SK-N-SH (cell line): ENCODE results near the gene LDLRAP1. TPM values are rescaled to one million over a fixed set of nuclear protein-coding genes. Genes with fewer than 3 reads are reported as not detected.

ENCODE experiments used
- CTCF ChIA-PET: fragments of 300-600, 350-600 bp; formaldehyde crosslinking; extraction: SDS; loops from one replicate; lab custom pipeline; 2021; lab: Yijun Ruan, JAX
- POLR2A ChIA-PET: fragments of 350-600 bp; sonication (Branson Sonifier 250); formaldehyde crosslinking; extraction: SDS; loops from one replicate; lab custom pipeline; 2020; ENCODE audit warnings: antibody characterized with exemption, inconsistent platforms; lab: Yijun Ruan, JAX
- DNase-seq: peaks from one replicate; pipeline ENCODE4 v3.0.0; 2012
- H2AFZ ChIP-seq: fragments of 200-600 bp; sonication (generic); 2 replicates; pipeline ENCODE4 v1.8.1; 2016; ENCODE audit warnings: antibody characterized with exemption, mild to moderate bottlenecking, low read depth
- H3F3A ChIP-seq: fragments of 200-600 bp; sonication (generic); replicated peaks from 2 replicates; pipeline ENCODE3; 2016; ENCODE audit warnings: antibody characterized with exemption, mild to moderate bottlenecking; ENCODE audit not compliant: insufficient read depth
- H3K27ac ChIP-seq, 2 experiments: fragments of 200-500 bp in 1 of 2; fragments of 200-600 bp in 1 of 2; sonication (Bioruptor generic) in 1 of 2; sonication (generic), shearing (Covaris generic) in 1 of 2; 2 replicates each; pipeline versions ENCODE4 v1.5.1 to v1.6.1; 2014 to 2016; ENCODE audit warnings: low read depth in 2 of 2, inconsistent platforms in 1 of 2, low read length in 1 of 2, mild to moderate bottlenecking in 1 of 2, mixed read lengths in 1 of 2
- H3K27me3 ChIP-seq: fragments of 200-600 bp; sonication (generic), shearing (Covaris generic); 2 replicates; pipeline ENCODE4 v1.6.1; 2016; ENCODE audit warnings: mixed run types; ENCODE audit not compliant: insufficient read depth
- H3K36me3 ChIP-seq, 2 experiments: fragments of 200-500 bp in 1 of 2; fragments of 200-600 bp in 1 of 2; sonication (Bioruptor generic) in 1 of 2; sonication (generic) in 1 of 2; replicated peaks in 1 of 2; 2 replicates each; pipeline versions ENCODE3 to v1.5.1; 2014 to 2016; ENCODE audit warnings: low read length in 1 of 2, mild to moderate bottlenecking in 1 of 2; ENCODE audit not compliant: insufficient read depth in 2 of 2, control insufficient read depth in 1 of 2
- H3K4me1 ChIP-seq, 2 experiments: fragments of 200-500 bp in 1 of 2; fragments of 200-600 bp in 1 of 2; sonication (Bioruptor generic) in 1 of 2; sonication (generic), shearing (Covaris generic) in 1 of 2; 2 replicates each; pipeline versions ENCODE4 v1.5.1 to v1.6.1; 2014 to 2016; ENCODE audit warnings: low read depth in 1 of 2, low read length in 1 of 2, mixed run types in 1 of 2; ENCODE audit not compliant: insufficient read depth in 2 of 2, control insufficient read depth in 1 of 2
- H3K4me2 ChIP-seq: fragments of 200-600 bp; sonication (generic), shearing (Covaris generic); 2 replicates; pipeline ENCODE4 v1.6.1; 2017; ENCODE audit warnings: mixed run types
- H3K4me3 ChIP-seq, 2 experiments: fragments of 200-500 bp in 1 of 2; fragments of 200-600 bp in 1 of 2; sonication (Bioruptor generic) in 1 of 2; sonication (generic), shearing (Covaris generic) in 1 of 2; 2 replicates each; pipeline versions ENCODE4 v1.5.1 to v1.8.1; 2014 to 2016; ENCODE audit warnings: low read depth in 2 of 2, inconsistent platforms in 1 of 2, low read length in 1 of 2, mild to moderate bottlenecking in 1 of 2, mixed read lengths in 1 of 2, moderate library complexity in 1 of 2
- H3K79me2 ChIP-seq: fragments of 200-600 bp; sonication (generic); 2 replicates; pipeline ENCODE4 v1.8.1; 2017; ENCODE audit warnings: mild to moderate bottlenecking; ENCODE audit not compliant: insufficient read depth
- H3K9ac ChIP-seq: fragments of 200-600 bp; sonication (generic); 2 replicates; pipeline ENCODE4 v1.6.1; 2017; ENCODE audit warnings: mixed run types
- H3K9me2 ChIP-seq: fragments of 200-600 bp; sonication (generic); 2 replicates; pipeline ENCODE4 v1.6.1; 2017; ENCODE audit warnings: mixed run types
- H3K9me3 ChIP-seq: fragments of 200-600 bp; sonication (generic); 2 replicates; pipeline ENCODE4 v1.6.1; 2017; ENCODE audit warnings: mixed run types, mild to moderate bottlenecking, moderate library complexity
- H4K20me1 ChIP-seq: fragments of 200-600 bp; sonication (generic); 2 replicates; pipeline ENCODE4 v1.6.1; 2017; ENCODE audit warnings: mild to moderate bottlenecking, mixed run types; ENCODE audit not compliant: insufficient read depth
- EZH2phosphoT487 ChIP-seq: fragments of 200-600 bp; sonication (generic); IDR thresholded peaks from 2 replicates; pipeline ENCODE4 v1.6.1; 2017; ENCODE audit warnings: low read depth, mixed run types, mild to moderate bottlenecking, antibody characterized with exemption, moderate library complexity, borderline replicate concordance
- FOSL2 ChIP-seq: IDR thresholded peaks from 2 replicates; pipeline ENCODE4 v1.4.0; 2012; ENCODE audit warnings: low read depth, mild to moderate bottlenecking, moderate library complexity, borderline replicate concordance
- GABPA ChIP-seq: IDR thresholded peaks from 2 replicates; pipeline ENCODE4 v1.4.0; 2012; ENCODE audit warnings: low read depth, mild to moderate bottlenecking
- GATA2 ChIP-seq: sonication (generic); formaldehyde crosslinking; IDR thresholded peaks from 2 replicates; pipeline ENCODE4 v1.5.0; 2020; ENCODE audit warnings: mild to moderate bottlenecking, missing genetic modification reagents
- JUND ChIP-seq: IDR thresholded peaks from 2 replicates; pipeline ENCODE4 v1.4.0; 2012
- MEF2A ChIP-seq: IDR thresholded peaks from 2 replicates; pipeline ENCODE4 v1.4.0; 2012; ENCODE audit warnings: low read depth, borderline replicate concordance
- MXI1 ChIP-seq: IDR thresholded peaks from 2 replicates; pipeline ENCODE4 v1.6.1; 2012; ENCODE audit warnings: mild to moderate bottlenecking, low read depth, low read length, improper control_type of control experiment
- NFIC ChIP-seq: IDR thresholded peaks from 2 replicates; pipeline ENCODE4 v1.4.0; 2012; ENCODE audit warnings: borderline replicate concordance
- NRF1 ChIP-seq: IDR thresholded peaks from 2 replicates; pipeline ENCODE4 v1.6.1; 2012; ENCODE audit warnings: low read depth, mild to moderate bottlenecking, low read length
- RAD21 ChIP-seq: IDR thresholded peaks from 2 replicates; pipeline ENCODE4 v1.6.1; 2012; ENCODE audit warnings: mild to moderate bottlenecking, low read length
- RCOR1 ChIP-seq: fragments of 150-350 bp; IDR thresholded peaks from 2 replicates; pipeline ENCODE4 v1.6.1; 2017; ENCODE audit warnings: antibody characterized with exemption, low read length
- RFX5 ChIP-seq: IDR thresholded peaks from 2 replicates; pipeline ENCODE4 v1.6.1; 2012; ENCODE audit warnings: mild to moderate bottlenecking, improper control_type of control experiment, low read length
- RXRA ChIP-seq: IDR thresholded peaks from 2 replicates; pipeline ENCODE4 v1.4.0; 2012; ENCODE audit warnings: low read depth, mild to moderate bottlenecking, borderline replicate concordance
- SMC3 ChIP-seq: IDR thresholded peaks from 2 replicates; pipeline ENCODE4 v1.6.1; 2012; ENCODE audit warnings: low read depth, low read length, improper control_type of control experiment
- TAF1 ChIP-seq: IDR thresholded peaks from 2 replicates; pipeline ENCODE4 v1.6.1; 2012; ENCODE audit warnings: low read depth, mild to moderate bottlenecking, low read length, moderate library complexity, borderline replicate concordance
- USF1 ChIP-seq: IDR thresholded peaks from 2 replicates; pipeline ENCODE4 v1.4.0; 2012; ENCODE audit warnings: low read depth, borderline replicate concordance
- USF2 ChIP-seq: fragments of 150-350 bp; IDR thresholded peaks from 2 replicates; pipeline ENCODE4 v1.6.1; 2017; ENCODE audit warnings: antibody characterized with exemption, low read length, low read depth, borderline replicate concordance
- YY1 ChIP-seq: IDR thresholded peaks from 2 replicates; pipeline ENCODE4 v1.4.0; 2012; ENCODE audit warnings: low read depth, mild to moderate bottlenecking
- ZBTB33 ChIP-seq: IDR thresholded peaks from 2 replicates; pipeline ENCODE4 v1.4.0; 2012; ENCODE audit warnings: low read depth, borderline replicate concordance
- WGBS: methylation state at CpG from one replicate; pipeline ENCODE4 v1.1.6; 2017; ENCODE audit warnings: low lambda C conversion rate; 5-methylcytosine and 5-hydroxymethylcytosine counted together
- polyA plus RNA-seq, 3 experiments: library from polyadenylated mRNA; depleted of rRNA; stranded (reverse); fragments of >200 nt; gene quantifications; 2 replicates each; pipeline ENCODE4 v1.2.3, GENCODE V29; 2012

Gene LDLRAP1
- polyA plus RNA-seq, 1 of the 3 experiments (the other 2 are of a cell fraction): 19.1 TPM

- no peak overlapping the region for H3K4me2 ChIP-seq
- no peak for TF ChIP-seq USF2
- no peak for TF ChIP-seq SMC3
- TF ChIP-seq ZBTB33: no peak
- TF ChIP-seq NRF1: no peak
- TF ChIP-seq FOSL2: no peak
- TF ChIP-seq RFX5: no peak
- no peak for TF ChIP-seq TAF1
- no peak for TF ChIP-seq YY1
- no peak for TF ChIP-seq JUND
- no peak for TF ChIP-seq RAD21
- no peak for TF ChIP-seq MXI1
- no peaks in the 10 kb centered on the region for H3F3A ChIP-seq
- H3K4me3 ChIP-seq: no peak overlapping the region
- no peaks in the 10 kb centered on the region for H3K9me3 ChIP-seq
- no peaks in the 10 kb centered on the region for H3K9me2 ChIP-seq
- H4K20me1 ChIP-seq: no peaks in the 10 kb centered on the region
- no peaks in the 10 kb centered on the region for H3K36me3 ChIP-seq
- DNase-seq: no peak
- no peaks in the 10 kb centered on the region for H3K4me1 ChIP-seq
- H3K79me2 ChIP-seq: no peaks in the 10 kb centered on the region
- H3K9ac ChIP-seq: no peak overlapping the region
- POLR2A ChIA-PET: no interaction called here
- no peaks in the 10 kb centered on the region for H3K27me3 ChIP-seq
- H3K27ac ChIP-seq: no peak overlapping the region
- CTCF ChIA-PET: no interaction called here
- H2AFZ ChIP-seq: no peak overlapping the region
- WGBS: 80% methylated on average over 11 of the region's 11 CpGs
These were observed 12.3 kb upstream of the LDLRAP1 start for GRCh38 chr1:25531082-25531461.

DNA sequence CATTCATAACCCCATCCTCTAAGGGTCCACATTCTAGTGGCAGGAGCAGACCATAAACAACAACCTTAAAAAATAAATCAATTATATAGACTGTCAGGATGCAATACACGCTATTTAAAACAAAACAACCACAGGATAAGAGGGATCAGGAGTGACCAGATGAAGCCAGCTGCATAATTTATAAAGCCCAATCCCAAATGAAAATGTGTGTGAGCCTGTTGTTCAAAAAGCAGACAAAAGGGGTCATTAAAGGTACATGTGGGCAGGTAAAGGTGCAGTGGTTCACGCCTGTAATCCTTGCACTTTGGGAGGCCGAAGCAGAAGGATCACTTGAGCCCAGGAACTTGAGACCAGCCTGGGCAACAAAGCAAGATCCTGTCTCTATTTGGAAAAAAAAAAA lies 10.4 kb upstream of the LDLRAP1 start:
- Histone ChIP-seq H3K36me3 (no peaks in the 10 kb centered on the region), H3K9me2 (no peaks in the 10 kb centered on the region), H4K20me1 (no peaks in the 10 kb centered on the region), H3K27ac (no peak overlapping the region), H2AFZ (no peak overlapping the region), H3K4me1 (peaks cover 0 to 3% of the 10 kb centered on the region in 2 experiments; a peak in 1 of 4 replicates), H3K4me2 (no peak overlapping the region), H3K79me2 (no peaks in the 10 kb centered on the region), H3K9ac (no peak overlapping the region), H3K4me3 (no peak overlapping the region), H3F3A (no peaks in the 10 kb centered on the region), H3K27me3 (no peaks in the 10 kb centered on the region), H3K9me3 (no peaks in the 10 kb centered on the region)
- CTCF ChIA-PET: interaction anchor here (1.7 kb wide), 1 partner anchor 12 kb away, joined by 5 read pairs; no protein-coding TSS in a partner anchor
- POLR2A ChIA-PET: no interaction called here
- TF ChIP-seq ZBTB33: no peak
- no peak for TF ChIP-seq NFIC
- TF ChIP-seq RCOR1: no peak
- no peak for TF ChIP-seq EZH2phosphoT487
- TF ChIP-seq RXRA: no peak
- no peak for TF ChIP-seq GATA2 (CRISPR knock-in tag)
- TF ChIP-seq MEF2A: no peak
- no peak for TF ChIP-seq FOSL2
- TF ChIP-seq GABPA: no peak
- TF ChIP-seq USF2: no peak
- no peak for TF ChIP-seq NRF1
- no peak for TF ChIP-seq USF1
- 82% methylated on average over 3 of the region's 3 CpGs for WGBS
- no peak for DNase-seq
